Measurements from ENCODE around the gene FARSA. TPM values are rescaled to one million over a fixed set of nuclear protein-coding genes. Genes with fewer than 3 reads are reported as not detected.

The FARSA gene
- total RNA-seq, 4 donors from 2014 or later, result 21.6 to 49.2 (median 35.8) TPM

DNA sequence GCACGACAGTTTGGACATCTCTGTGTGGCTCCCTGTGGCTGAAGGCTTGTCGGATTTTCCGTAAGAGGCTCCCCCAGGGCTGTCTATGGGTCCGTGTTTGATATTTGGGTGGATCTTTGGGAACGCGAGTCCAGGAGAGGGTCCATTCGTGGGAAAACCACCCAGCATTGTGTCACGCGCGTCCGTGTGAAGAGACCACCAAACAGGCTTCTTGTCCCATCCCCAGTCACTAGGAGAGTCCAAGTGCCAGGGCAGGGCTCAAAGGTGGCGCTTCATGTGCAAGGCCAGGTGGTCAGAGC lies 48.9 kb downstream of the FARSA start:
- 77% methylated on average over 8 of the region's 12 CpGs for WGBS
- intact Hi-C loops (cut with DNase I), result no loop called here

GRCh38 chr19:12884202-12884601 lies 49.3 kb downstream of the FARSA start:
- no peak for TF ChIP-seq CTCF (IDR thresholded peaks at IDR 0.05)
- no peak for TF ChIP-seq POLR2AphosphoS5 (IDR thresholded peaks at IDR 0.05)
- TF ChIP-seq POLR2A (IDR thresholded peaks at IDR 0.05; ENCODE audit: low read depth), result no peak
- no peak for TF ChIP-seq EP300 (IDR thresholded peaks at IDR 0.05)
- WGBS, result 96% methylated on average over 3 of the region's 3 CpGs
- H3K27ac ChIP-seq (replicated peaks in 1 of 4), result no peak overlapping the region
- DNase-seq (ENCODE audit: extremely low spot score), result no peak
- intact Hi-C loops (cut with DNase I), result no loop called here
- peaks cover 18 to 36% (median 29%) of the 10 kb centered on the region in 4 donors for H3K4me1 ChIP-seq
- H3K4me3 ChIP-seq, result no peak overlapping the region
- H3K27me3 ChIP-seq, result peaks cover 0 to 43% (median 21%) of the 10 kb centered on the region in 4 donors
- peaks cover 0 to 13% (median 6%) of the 10 kb centered on the region in 4 donors for H3K9me3 ChIP-seq
- peaks cover 0 to under 1% (median 0%) of the 10 kb centered on the region in 4 donors for H3K36me3 ChIP-seq

More for the DNA sequence above, 48.9 kb downstream of the FARSA start:
- no peaks in the 10 kb centered on the region for H3K36me3 ChIP-seq
- peaks cover 0 to 13% (median 6%) of the 10 kb centered on the region in 4 donors for H3K9me3 ChIP-seq
- no peak overlapping the region for H3K27ac ChIP-seq (replicated peaks in 1 of 4)
- H3K4me1 ChIP-seq, result peaks cover 18 to 36% (median 29%) of the 10 kb centered on the region in 4 donors
- H3K4me3 ChIP-seq, result peak overlapping the region in 2 of 4 donors; percentile 51 to 56
- no peak for DNase-seq (ENCODE audit: extremely low spot score)
- H3K27me3 ChIP-seq, result peaks cover 0 to 43% (median 21%) of the 10 kb centered on the region in 4 donors
- TF ChIP-seq CTCF (IDR thresholded peaks at IDR 0.05) (no peak), POLR2A (IDR thresholded peaks at IDR 0.05; ENCODE audit: low read depth) (no peak), EP300 (IDR thresholded peaks at IDR 0.05) (no peak), POLR2AphosphoS5 (IDR thresholded peaks at IDR 0.05) (no peak)

- no peak overlapping the region for H3K4me3 ChIP-seq
- TF ChIP-seq POLR2AphosphoS5 (IDR thresholded peaks at IDR 0.05) (no peak), CTCF (IDR thresholded peaks at IDR 0.05) (no peak), EP300 (IDR thresholded peaks at IDR 0.05) (no peak), POLR2A (IDR thresholded peaks at IDR 0.05; ENCODE audit: low read depth) (no peak)
- no peak overlapping the region for H3K27ac ChIP-seq (replicated peaks in 1 of 4)
- peaks cover 18 to 36% (median 29%) of the 10 kb centered on the region in 4 donors for H3K4me1 ChIP-seq
- intact Hi-C loops (cut with DNase I), result no loop called here
- peaks cover 0 to 13% (median 6%) of the 10 kb centered on the region in 4 donors for H3K9me3 ChIP-seq
- peaks cover 12 to 16% (median 12%) of the 10 kb centered on the region in 4 donors for H3K36me3 ChIP-seq
- no peak for DNase-seq (ENCODE audit: extremely low spot score)
- H3K27me3 ChIP-seq, result peaks cover 0 to 43% (median 21%) of the 10 kb centered on the region in 4 donors
- 87% methylated on average over 3 of the region's 3 CpGs for WGBS
These were observed 50.9 kb downstream of the FARSA start for GRCh38 chr19:12882589-12882988.

DNA sequence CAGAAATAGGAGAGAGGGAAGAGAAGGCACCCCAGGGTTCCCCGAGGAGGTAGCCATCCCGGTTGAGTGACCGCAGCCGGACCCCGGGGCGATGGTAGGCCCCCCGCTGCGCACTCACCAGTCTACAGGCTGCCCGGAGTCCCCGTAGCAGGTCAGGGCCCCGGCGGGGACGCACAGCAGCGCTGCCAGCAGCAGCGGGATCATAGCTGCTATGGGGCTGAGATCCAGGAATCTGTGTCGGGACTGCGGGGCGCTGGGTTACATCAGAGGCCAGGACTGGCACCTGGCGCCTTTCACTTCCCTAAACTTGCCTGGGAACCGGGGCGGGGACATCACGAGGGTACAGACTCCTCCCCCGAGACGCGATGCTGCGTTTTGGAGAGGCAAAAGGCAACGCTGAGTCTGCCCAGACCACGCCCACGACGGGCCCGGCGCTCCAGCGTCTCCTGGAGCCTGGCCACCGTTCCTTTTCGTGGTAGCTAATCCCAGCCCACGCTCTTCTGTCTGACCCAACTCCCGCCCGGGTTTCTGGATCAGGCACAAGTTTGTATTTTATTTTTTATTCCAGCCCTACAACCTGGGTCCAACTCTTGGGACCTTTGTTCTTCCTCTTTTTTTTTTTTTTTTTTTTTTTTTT lies 52.2 kb downstream of the FARSA start, which contains the start of gene DNASE2:
Gene DNASE2, minus strand, starts transcription at position 278 of the 637 bp plus-strand sequence. Its CDS starts 74 bp downstream, at position 204.
- peaks cover 0 to 13% (median 6%) of the 10 kb centered on the region in 4 donors for H3K9me3 ChIP-seq
- under 1% methylated on average over 20 of the region's 38 CpGs for WGBS
- H3K36me3 ChIP-seq, result peaks cover 25 to 29% (median 25%) of the 10 kb centered on the region in 4 donors
- H3K4me3 ChIP-seq, result peak within 1 kb of the TSS; percentile 72 to 91 (median 74)
- TF ChIP-seq CTCF (IDR thresholded peaks at IDR 0.05), result peak in 1 of 3 experiments; percentile 15
- no peak for TF ChIP-seq EP300 (IDR thresholded peaks at IDR 0.05)
- no peak for TF ChIP-seq POLR2A (IDR thresholded peaks at IDR 0.05; ENCODE audit: low read depth)
- peak; percentile 92 to 94 for TF ChIP-seq POLR2AphosphoS5 (IDR thresholded peaks at IDR 0.05)
- peak; percentile 99 for DNase-seq (ENCODE audit: extremely low spot score)
- intact Hi-C loops (cut with DNase I), result no loop called here
- peaks cover 18 to 36% (median 29%) of the 10 kb centered on the region in 4 donors for H3K4me1 ChIP-seq
- H3K27ac ChIP-seq (replicated peaks in 1 of 4), result peak within 1 kb of the TSS; percentile 82 to 96 (median 92)
- H3K27me3 ChIP-seq, result peaks cover 0 to 31% (median 21%) of the 10 kb centered on the region in 4 donors
